GM21619 (cell line): ENCODE measurements around the gene CCDC27.

ENCODE experiments used
- ATAC-seq: cut with Tn5 transposase; IDR thresholded peaks from one replicate; pipeline ENCODE4 v1.9.1; 2021; ENCODE audit not compliant: unreplicated experiment

The CCDC27 gene

GRCh38 chr1:3817138-3817740 lies 65.0 kb downstream of the CCDC27 start:
- no peak for ATAC-seq

GRCh38 chr1:3817821-3818597 lies 65.8 kb downstream of the CCDC27 start:
- no peak for ATAC-seq

- ATAC-seq, result no peak
Observed at GRCh38 chr1:3819771-3820200, 67.5 kb downstream of the CCDC27 start.

GRCh38 chr1:3820316-3820715 lies 68.1 kb downstream of the CCDC27 start:
- no peak for ATAC-seq

- no peak for ATAC-seq
Observed at GRCh38 chr1:3821004-3821403, 68.8 kb downstream of the CCDC27 start.
